Measurements from ENCODE around the gene SEMA6A.
"Not testable (repeated sequence)": the region's sequence is repeated elsewhere in the genome, so short reads cannot be mapped to it uniquely, and the experiment has no call there.

SEMA6A gene

DNA sequence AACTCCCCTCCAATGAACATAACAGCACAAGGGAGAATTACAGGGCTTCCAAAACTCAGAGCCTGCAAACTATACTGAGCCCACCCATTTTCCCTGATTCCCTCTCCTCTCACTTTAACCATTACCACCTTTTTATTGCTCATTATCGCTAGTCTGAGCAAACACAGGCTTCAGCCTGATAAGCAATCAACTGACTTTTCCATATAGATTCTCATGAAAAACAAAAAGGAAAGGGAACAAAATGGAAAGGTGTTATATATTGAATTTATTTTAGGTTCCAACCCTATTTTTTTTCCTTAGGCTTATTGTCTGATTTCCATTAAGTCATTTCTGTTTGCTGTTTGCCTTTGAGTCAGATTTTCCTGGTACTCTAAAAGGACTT is 27.9 kb downstream of the SEMA6A start:
- DNase-seq, result no peak

DNA sequence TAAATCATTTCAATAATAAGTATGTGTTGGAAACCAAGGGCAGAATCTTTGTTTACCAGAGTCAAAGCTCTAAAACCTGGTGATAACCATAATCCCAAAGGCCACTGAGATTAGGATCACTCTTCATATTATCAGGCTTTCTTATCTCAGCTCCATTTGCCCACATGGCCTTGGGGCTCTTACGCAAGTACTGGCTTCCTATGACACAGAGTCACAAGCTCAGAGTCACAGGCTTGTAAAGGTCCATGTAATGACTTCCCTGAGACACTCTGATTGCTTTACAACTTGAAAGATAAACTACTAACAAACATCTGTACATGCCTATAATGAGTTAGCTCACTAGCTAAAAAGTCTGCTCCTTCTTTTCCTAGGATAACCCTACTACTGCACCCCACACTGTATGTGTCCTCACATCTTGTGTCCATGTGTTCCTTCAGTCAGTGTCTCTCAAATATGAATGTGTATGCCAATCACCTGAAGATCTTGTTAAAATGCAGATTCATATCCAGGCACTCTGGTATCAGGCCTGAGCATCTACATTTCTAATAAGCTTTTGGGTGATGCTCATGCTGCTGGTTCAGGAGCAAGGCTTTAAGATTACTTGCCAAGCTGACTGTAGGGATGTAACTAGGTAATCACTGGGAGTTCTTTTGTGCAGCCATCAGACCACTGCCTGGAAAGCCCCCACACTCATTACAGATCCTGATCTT is 28.4 kb downstream of the SEMA6A start:
- DNase-seq, result no peak

GRCh38 chr5:116545465-116545864 is 29.2 kb downstream of the SEMA6A start:
- DNase-seq, result not testable (repeated sequence)

GRCh38 chr5:116544531-116545241 is 29.9 kb downstream of the SEMA6A start:
- no peak for DNase-seq

DNA sequence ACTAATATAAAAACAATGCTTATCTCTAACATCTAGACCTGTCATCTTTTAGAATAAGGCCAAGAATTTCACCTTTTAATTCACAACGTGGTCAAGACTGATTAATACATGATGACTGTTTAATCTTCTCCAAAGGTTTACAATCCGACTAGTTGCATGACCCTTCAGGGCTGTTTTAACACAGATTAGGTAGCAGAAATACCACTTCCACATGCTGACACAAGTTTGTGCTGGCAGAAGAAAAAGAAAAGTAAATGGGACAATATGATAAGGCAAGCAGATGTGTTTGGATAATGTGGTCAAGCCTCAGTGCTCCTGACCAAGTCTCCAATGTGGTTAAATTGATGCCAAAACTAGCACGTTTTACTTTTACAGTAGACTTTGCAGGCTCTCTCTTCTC is 31.1 kb downstream of the SEMA6A start:
- DNase-seq, result no peak

DNA sequence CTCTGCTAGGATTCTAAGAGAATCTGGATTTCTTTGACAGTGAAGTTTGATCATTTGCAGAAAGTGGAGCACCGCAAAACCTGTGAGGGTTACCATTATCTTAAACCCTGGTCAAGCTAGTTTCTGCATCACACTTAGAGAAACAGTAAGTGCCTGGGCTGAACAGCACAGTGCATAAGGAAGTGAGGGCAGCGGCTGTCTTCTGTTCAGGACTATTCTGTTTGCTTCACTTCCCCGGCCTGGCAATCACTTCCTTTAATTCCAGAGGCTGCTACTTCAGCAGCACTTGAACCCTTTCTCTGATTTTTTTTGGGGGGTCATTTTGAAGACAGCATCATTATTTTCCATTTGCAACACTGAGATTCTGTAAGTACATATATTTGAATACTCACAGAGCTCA is 32.0 kb downstream of the SEMA6A start:
- DNase-seq, result no peak

- DNase-seq, result no peak
Measured at GRCh38 chr5:116539222-116539621, 35.4 kb downstream of the SEMA6A start.

DNA sequence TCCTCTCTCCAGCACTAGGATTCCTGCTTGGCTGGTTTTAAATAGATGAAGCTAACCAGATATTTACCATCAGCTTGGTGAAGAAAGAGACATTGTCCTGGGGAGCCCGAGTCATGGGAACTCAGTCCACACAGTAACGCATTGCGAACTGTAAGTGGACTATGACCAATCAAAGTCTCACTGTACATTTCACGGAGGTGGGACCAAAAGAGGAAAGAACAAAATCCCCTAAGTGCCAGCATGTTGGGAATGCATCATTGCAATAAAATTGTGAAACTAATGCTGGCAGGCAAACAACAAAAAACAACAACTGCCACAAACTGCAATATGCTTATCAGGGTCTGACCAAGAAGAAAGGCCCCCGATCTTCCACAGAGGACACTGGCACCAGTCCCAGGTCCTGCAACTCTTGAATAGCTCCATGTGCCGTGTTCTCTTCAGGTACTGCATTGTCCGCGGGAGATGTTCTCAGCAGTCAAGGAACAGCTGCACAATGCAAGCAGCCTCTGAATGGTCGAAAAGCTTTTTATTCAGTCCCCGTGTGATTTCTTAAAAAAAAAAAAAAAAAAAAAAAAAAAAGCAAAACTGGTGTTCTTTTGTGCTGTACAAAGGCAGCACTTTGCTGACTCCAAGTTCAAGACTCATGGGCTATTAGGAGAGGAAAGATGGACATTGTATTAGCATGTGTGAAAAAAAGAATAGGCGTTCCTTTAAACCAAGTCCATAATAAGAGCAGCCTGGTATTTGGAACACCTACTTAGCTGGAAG is 38.1 kb downstream of the SEMA6A start:
- DNase-seq, result no peak

DNA sequence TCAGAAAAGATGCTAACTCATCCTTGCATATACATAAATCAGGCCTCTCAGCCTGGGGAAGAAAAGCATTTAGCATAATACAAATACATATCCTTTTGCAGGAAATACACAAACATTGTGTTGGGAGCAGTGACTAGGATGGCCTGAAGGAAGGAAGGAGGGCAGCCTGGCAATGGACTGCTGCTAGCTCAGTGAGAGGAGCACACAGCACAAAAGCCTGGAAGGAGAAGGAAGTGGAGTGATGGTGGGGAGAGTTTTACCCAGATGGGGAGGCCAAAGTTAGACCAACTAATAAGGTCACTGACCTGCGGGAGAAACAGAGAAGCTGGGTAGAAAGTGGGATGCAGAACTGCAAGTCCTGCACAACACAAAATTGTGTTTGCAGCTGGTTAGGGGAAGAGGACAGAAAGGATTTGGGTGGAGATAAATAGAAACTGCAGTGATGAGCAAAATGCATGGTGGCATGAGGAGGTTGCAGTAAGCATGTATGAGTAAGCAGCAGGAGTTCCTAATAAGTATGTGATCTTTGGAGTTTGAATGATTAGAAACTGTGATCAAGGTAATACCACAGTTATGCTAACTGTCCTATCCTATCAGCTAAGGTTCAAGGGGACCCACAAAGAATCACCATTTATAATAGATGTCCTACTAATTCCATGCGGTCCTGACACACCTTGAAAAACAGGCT is 39.5 kb downstream of the SEMA6A start:
- no peak for DNase-seq

DNA sequence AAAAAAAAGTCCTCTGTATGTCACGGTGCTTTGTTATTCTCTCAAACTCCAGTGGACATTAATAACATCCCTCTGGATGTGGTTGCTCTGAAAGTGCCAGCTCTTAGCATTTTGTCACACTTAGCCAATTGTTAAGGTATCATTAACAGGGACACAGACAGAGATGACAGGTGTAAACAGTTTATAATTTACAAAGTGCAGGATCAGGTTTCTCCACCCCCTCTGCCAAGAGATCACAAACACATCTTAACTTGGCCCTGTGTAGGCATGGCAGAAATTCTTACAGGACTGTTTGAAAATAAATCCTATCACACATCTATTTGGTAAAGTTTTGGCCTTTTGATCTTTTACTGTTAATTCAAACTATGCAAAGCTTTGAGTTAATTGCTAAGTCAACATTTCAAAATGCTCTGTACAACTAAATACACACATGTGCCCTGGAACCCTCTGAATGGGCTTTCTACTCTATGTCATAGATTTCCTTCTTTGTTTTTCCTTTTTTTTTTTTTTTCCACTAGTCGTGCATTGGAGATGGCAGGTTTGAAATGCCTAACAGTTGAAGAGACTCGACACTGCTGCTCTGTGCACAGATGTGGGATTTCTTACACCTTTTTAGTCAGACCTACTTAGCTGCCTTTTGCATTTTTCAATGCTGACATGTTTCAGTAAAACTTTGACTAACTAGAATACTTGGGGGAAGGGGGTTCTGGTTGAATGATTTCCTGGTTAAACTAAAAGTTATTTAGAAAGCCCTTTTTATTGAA is 41.7 kb downstream of the SEMA6A start:
- DNase-seq, result no peak

- no peak for DNase-seq
Measured at GRCh38 chr5:116531635-116532034, 43.0 kb downstream of the SEMA6A start.

- no peak for DNase-seq
Measured at GRCh38 chr5:116531117-116531516, 43.5 kb downstream of the SEMA6A start.

DNA sequence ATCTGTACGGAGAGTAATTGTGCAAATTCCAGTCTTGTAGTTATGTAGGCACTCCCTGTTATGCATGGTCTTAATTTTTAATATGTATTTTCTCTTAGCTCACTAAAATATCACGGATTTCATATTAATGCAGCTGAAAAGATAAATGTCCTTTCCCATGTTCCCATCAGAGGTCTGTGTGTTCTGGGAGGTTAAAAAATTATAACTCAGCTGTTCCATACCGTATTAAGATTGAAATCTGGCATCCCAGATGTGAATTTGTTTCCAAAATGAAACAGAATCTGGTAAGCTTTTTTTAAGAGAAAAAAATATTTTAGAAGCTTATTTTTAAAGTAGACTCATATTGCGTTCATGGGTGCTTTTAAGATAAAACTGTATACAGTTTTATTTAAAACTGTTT is 44.3 kb downstream of the SEMA6A start:
- no peak for DNase-seq

- no peak for DNase-seq
Measured at GRCh38 chr5:116529615-116530014, 45.0 kb downstream of the SEMA6A start.

DNA sequence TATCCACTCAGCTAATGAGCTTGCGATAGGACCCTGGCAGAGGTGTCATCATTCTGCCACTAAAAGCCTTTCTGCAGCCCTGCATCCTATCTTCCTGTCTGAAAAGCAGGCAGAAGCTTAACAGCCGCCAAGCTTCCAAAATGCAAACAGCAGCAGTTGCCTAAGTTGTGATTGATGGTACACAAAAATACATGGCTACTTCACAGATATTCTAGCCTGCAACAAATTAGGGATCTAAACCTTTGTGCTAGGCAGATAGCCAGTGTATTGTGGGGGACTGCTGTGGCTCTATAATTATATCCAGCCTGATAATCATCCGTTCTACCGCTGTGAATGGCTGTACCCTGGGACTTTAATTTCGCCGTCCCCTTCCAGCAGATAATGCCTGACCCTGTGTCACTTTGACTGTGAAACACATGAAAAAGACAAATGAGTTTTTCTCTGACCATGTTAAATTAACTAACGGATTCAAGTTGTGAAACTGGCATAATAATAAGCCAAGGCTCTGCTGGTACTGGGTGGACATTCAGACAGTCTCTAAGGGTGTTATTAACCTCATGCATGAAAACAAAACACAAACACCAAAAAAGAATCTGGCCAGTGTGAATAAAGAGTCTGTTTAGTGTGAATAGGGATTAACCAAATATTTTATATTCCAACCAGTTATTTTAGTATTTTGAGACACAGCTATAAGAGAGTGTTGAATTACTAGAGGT is 45.9 kb downstream of the SEMA6A start:
- no peak for DNase-seq

DNA sequence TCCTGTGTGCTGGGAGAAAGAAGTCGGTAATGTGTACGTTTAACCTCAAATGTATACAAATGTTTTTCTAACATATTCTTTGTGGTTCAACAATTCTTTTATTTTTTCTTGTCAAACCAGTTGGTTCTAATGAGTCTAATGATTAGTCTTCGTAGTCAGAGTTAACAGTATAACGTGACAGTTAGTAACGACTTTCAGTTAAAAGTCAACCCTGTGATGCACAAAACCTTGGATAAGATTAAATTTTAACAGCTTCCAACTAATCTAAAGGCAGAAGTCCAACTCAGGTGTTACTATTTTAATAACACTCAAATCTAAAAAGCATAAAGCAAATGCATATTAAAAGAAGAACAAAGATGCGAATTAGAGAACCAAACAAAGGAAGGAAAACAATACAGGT is 47.0 kb downstream of the SEMA6A start:
- no peak for DNase-seq

DNA sequence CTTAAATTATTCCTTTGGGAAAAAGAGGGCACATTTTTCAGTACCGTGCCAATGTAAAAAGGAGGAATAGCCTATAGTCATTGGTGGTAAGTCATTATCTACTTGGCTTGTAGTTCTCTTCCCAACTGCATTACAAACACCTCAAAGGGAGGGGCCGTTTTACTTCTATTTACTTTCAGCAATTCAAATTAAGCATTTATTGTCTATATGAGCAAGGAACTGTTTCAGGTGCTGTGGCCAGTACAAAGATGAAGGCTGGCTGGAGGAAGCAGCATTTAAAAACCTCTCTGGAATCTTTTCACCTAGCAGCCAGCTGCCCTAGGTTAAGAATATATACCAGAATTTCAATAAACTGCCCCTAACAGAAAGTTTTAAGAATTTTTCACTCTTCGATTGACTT is 48.9 kb downstream of the SEMA6A start:
- no peak for DNase-seq

- DNase-seq, result no peak
Measured at GRCh38 chr5:116524966-116525365, 49.7 kb downstream of the SEMA6A start.

DNA sequence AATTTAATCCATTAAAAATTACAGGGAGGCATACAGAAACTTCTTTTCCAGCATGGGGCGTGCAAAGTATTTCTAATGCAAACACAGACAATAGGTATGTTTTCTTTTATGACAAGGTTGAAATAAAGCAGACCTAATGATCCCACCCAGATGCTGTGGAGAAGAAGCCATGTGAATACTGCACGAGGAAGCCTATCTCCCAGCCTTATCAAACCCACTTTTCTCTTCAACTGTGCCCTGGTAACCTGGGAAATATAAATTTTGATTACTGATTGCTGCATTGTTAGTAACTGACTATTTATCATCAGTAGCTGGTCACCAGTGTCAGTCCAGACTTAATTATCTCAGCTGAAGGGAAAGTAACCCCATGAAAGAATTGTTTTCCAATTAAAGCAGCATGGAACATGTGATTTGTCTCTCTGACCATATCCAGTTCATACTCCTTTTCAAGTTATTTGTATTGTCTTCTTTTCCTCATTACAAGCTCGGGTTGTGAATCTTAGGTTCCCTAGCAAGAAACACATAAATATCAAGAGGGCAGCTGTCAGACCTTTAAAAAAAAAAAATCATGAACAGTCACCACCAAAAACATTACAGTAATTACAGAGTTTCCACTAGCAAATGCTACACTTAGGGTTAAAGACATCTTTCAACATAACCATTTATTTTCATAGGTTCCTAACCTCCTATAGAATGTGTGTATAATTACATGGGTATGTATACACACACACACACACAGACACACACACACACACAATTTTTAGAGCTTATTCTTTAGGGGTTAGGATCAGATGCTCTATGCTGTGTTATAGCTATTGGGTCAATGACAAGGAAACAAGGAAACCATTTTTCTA is 50.3 kb downstream of the SEMA6A start:
- DNase-seq, result no peak

- not testable (repeated sequence) for DNase-seq
Measured at GRCh38 chr5:116523182-116523581, 51.4 kb downstream of the SEMA6A start.

Data from stimulated activated CD4-positive, alpha-beta T cell treated with anti-CD3 and anti-CD28 coated beads, Interleukin-2, amount 100 ng/mL, for 24 hours (primary cell).